Left ventricle myocardium inferior (tissue), 1 donor: ENCODE measurements around the gene WDR20. TPM values are rescaled to one million over a fixed set of nuclear protein-coding genes. Genes with fewer than 3 reads are reported as not detected.
"Not testable (repeated sequence)": the region's sequence is repeated elsewhere in the genome, so short reads cannot be mapped to it uniquely, and the experiment has no call there.

Experiments used
- DNase-seq: peaks from one replicate; pipeline ENCODE4 v3.0.0-alpha.2; 2020
- H3K27ac ChIP-seq: fragments of 200-600 bp; replicated peaks from 2 replicates; pipeline ENCODE4 v1.8.0; 2021
- H3K27me3 ChIP-seq: fragments of 200-600 bp; 2 replicates; pipeline ENCODE4 v1.8.0; 2021; ENCODE audit warnings: low read depth
- H3K36me3 ChIP-seq: fragments of 200-600 bp; 2 replicates; pipeline ENCODE4 v1.8.0; 2021
- H3K4me1 ChIP-seq: fragments of 200-600 bp; 2 replicates; pipeline ENCODE4 v1.8.0; 2021
- H3K4me3 ChIP-seq: fragments of 200-600 bp; 2 replicates; pipeline ENCODE4 v1.8.0; 2021; ENCODE audit warnings: mild to moderate bottlenecking, moderate library complexity
- H3K9me3 ChIP-seq: fragments of 200-600 bp; replicated peaks from 2 replicates; pipeline ENCODE4 v1.8.0; 2021
- CTCF ChIP-seq: fragments of 200-600 bp; IDR thresholded peaks from 2 replicates; pipeline ENCODE4 v1.8.0; 2021; ENCODE audit warnings: antibody characterized with exemption, mild to moderate bottlenecking, borderline replicate concordance
- intact Hi-C: fragments of 100-400 bp; cut with micrococcal nuclease; formaldehyde crosslinking; loops from one replicate; pipeline ENCODE4 v1.11.0; 2022
- total RNA-seq: library from RNA; stranded (reverse); fragmentation: NEBNext Ultra II Directional; extraction: Animal tissue kit (Norgen Biotek cat#: 25700); gene quantifications from one replicate; pipeline ENCODE4 v1.2.1, GENCODE V29; 2021
- donor health status: DM: no; HTN: yes; CAD: no; lungs with severe emphysema.

The WDR20 gene
- total RNA-seq, 1 donor from 2014 or later = 20.9 TPM

GRCh38 chr14:102124419-102124818 is 15.3 kb upstream of the WDR20 start:
- Histone ChIP-seq H3K27me3 (no peaks in the 10 kb centered on the region), H3K4me3 (no peak overlapping the region), H3K27ac (no peak overlapping the region), H3K9me3 (no peaks in the 10 kb centered on the region), H3K4me1 (no peaks in the 10 kb centered on the region), H3K36me3 (no peaks in the 10 kb centered on the region)
- intact Hi-C loops = no loop called here
- no peak for TF ChIP-seq CTCF
- DNase-seq = no peak

GRCh38 chr14:102125546-102125945 is 14.2 kb upstream of the WDR20 start:
- no peaks in the 10 kb centered on the region for H3K4me1 ChIP-seq
- H3K27ac ChIP-seq = no peak overlapping the region
- TF ChIP-seq CTCF = no peak
- H3K27me3 ChIP-seq = no peaks in the 10 kb centered on the region
- intact Hi-C loops = no loop called here
- H3K4me3 ChIP-seq = no peak overlapping the region
- H3K36me3 ChIP-seq = no peaks in the 10 kb centered on the region
- H3K9me3 ChIP-seq = no peaks in the 10 kb centered on the region
- no peak for DNase-seq

GRCh38 chr14:102126807-102127455 is 12.8 kb upstream of the WDR20 start:
- peaks cover 1% of the 10 kb centered on the region for H3K36me3 ChIP-seq
- H3K27ac ChIP-seq = no peak overlapping the region
- no peaks in the 10 kb centered on the region for H3K27me3 ChIP-seq
- DNase-seq = no peak
- no peak for TF ChIP-seq CTCF
- no peaks in the 10 kb centered on the region for H3K4me1 ChIP-seq
- H3K4me3 ChIP-seq = no peak overlapping the region
- no peaks in the 10 kb centered on the region for H3K9me3 ChIP-seq
- intact Hi-C loops = no loop called here

- DNase-seq = no peak
- Histone ChIP-seq H3K36me3 (peaks cover 10% of the 10 kb centered on the region), H3K9me3 (no peaks in the 10 kb centered on the region), H3K4me1 (no peaks in the 10 kb centered on the region), H3K27ac (no peak overlapping the region), H3K27me3 (no peaks in the 10 kb centered on the region), H3K4me3 (no peak overlapping the region)
- intact Hi-C loops = no loop called here
- TF ChIP-seq CTCF = no peak
These were observed 8.0 kb upstream of the WDR20 start for GRCh38 chr14:102131741-102132140.

GRCh38 chr14:102134021-102134420 is 5.7 kb upstream of the WDR20 start:
- H3K27me3 ChIP-seq, H3K4me1 ChIP-seq, DNase-seq, intact Hi-C loops, H3K9me3 ChIP-seq, H3K27ac ChIP-seq, H3K4me3 ChIP-seq: not testable (repeated sequence)
- peaks cover 10% of the 10 kb centered on the region for H3K36me3 ChIP-seq

GRCh38 chr14:102134719-102135118 is 5.0 kb upstream of the WDR20 start:
- H3K27ac ChIP-seq, H3K4me3 ChIP-seq, DNase-seq, H3K9me3 ChIP-seq, H3K27me3 ChIP-seq, intact Hi-C loops: not testable (repeated sequence)
- Histone ChIP-seq H3K4me1 (peaks cover 11% of the 10 kb centered on the region), H3K36me3 (peaks cover 10% of the 10 kb centered on the region)

GRCh38 chr14:102135456-102135855 is 4.2 kb upstream of the WDR20 start:
- H3K9me3 ChIP-seq, H3K27ac ChIP-seq, H3K4me3 ChIP-seq, DNase-seq, intact Hi-C loops, H3K27me3 ChIP-seq: not testable (repeated sequence)
- Histone ChIP-seq H3K36me3 (peaks cover 10% of the 10 kb centered on the region), H3K4me1 (peaks cover 18% of the 10 kb centered on the region)
